Omental fat pad (tissue), 4 donors: ENCODE data around the gene FAM163A. TPM values are rescaled to one million over a fixed set of nuclear protein-coding genes. Genes with fewer than 3 reads are reported as not detected.

Experiments
- ATAC-seq: fragments of 150-250 bp; one replicate; pipeline ENCODE4 v1.9.1; 2016; ENCODE audit warnings: mild to moderate bottlenecking, moderate library complexity; ENCODE audit not compliant: low FRiP score
- DNase-seq: peaks from one replicate; pipeline ENCODE4 v3.0.0-alpha.2; 2019; ENCODE audit warnings: low spot score
- CTCF ChIP-seq, 3 donors: fragments of 450-650 bp; IDR thresholded peaks; one replicate each; pipeline ENCODE4 v1.5.1; 2016 to 2017; ENCODE audit warnings: antibody characterized with exemption in 3 of 3, mild to moderate bottlenecking in 3 of 3, moderate library complexity in 2 of 3
- total RNA-seq, 4 donors: library from RNA; depleted of rRNA; stranded (reverse); fragments of >200 nt; gene quantifications; one replicate each; pipeline ENCODE4 v1.1.0, GENCODE V29; 2016

FAM163A gene
- total RNA-seq, 4 donors from 2014 or later, result 0.13 to 0.56 TPM; not detected in 2

GRCh38 chr1:179709841-179710329 lies 33.2 kb upstream of the FAM163A start:
- ATAC-seq (peak; percentile 85), DNase-seq (no peak)
- TF ChIP-seq CTCF (IDR thresholded peaks at IDR 0.05), result no peak

DNA sequence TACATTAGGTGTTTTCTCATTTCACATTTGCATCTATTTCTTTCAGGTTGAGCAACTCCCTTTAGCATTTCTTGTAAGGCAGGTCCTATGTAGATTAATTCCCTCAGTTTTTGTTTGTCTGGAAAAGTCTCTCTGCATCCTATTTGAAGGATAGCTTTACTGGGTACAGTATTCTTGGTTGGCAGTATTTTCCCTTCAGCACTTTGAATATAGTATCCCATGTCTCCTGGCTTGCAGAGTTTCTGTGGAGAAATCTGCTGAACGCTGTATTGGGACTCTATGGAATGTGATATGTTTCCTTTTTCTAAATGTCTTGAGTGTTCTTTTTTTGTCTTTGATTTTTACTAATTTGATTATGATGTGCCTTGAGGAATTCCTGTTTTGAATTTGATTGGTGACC lies 28.9 kb upstream of the FAM163A start:
- no peak for DNase-seq
- no peak for ATAC-seq
- TF ChIP-seq CTCF (IDR thresholded peaks at IDR 0.05), result no peak

GRCh38 chr1:179714623-179715022 lies 28.5 kb upstream of the FAM163A start:
- no peak for DNase-seq
- TF ChIP-seq CTCF (IDR thresholded peaks at IDR 0.05), result no peak
- no peak for ATAC-seq

GRCh38 chr1:179719272-179719671 lies 23.8 kb upstream of the FAM163A start:
- no peak for TF ChIP-seq CTCF (IDR thresholded peaks at IDR 0.05)
- ATAC-seq, result no peak
- no peak for DNase-seq

- no peak for DNase-seq
- no peak for TF ChIP-seq CTCF (IDR thresholded peaks at IDR 0.05)
- ATAC-seq, result no peak
Measured at GRCh38 chr1:179728271-179728670, 14.8 kb upstream of the FAM163A start.

- DNase-seq (no peak), ATAC-seq (no peak)
- TF ChIP-seq CTCF (IDR thresholded peaks at IDR 0.05), result no peak
Measured at GRCh38 chr1:179729881-179730280, 13.2 kb upstream of the FAM163A start.

DNA sequence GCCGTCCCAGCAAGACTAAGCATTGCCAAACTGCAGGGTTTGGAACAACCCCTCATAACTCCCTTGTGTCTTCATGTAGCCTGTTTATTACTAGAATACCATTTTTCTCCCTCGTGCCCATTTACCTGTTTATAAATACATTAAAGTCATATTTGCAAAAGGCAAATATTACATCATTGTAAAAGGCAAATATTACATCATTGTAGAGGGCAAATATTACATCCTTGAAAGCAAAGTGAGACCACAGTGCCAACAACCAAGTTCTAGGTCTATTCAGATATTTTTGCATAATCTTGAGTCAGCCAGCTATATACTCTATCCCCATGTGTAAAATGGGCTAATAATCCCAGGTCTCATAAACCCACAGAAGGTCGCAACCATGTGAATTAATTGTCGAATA lies 11.4 kb upstream of the FAM163A start:
- ATAC-seq, result no peak
- TF ChIP-seq CTCF (IDR thresholded peaks at IDR 0.05), result no peak

More for the DNA sequence above, 11.4 kb upstream of the FAM163A start:
- DNase-seq, result no peak
